Sigmoid colon (tissue), 3 donors: ENCODE data around the gene FOXO6.

Experiments used
- POLR2A ChIP-seq, 2 donors: fragments of 450-650 bp; IDR thresholded peaks; one replicate each; pipeline ENCODE4 v1.6.1; 2016; ENCODE audit warnings: antibody characterized with exemption in 2 of 2, mild to moderate bottlenecking in 2 of 2, moderate library complexity in 2 of 2
- TF ChIP-seq, protein P1 (sequence below), 4 experiments: fragments of 450-650 bp in 3 of 4; fragments of 200-600 bp in 1 of 4; IDR thresholded peaks; one replicate each; pipeline ENCODE4 v1.5.1; 2016 to 2019; ENCODE audit warnings: antibody characterized with exemption in 4 of 4, mild to moderate bottlenecking in 3 of 4, moderate library complexity in 2 of 4

DNA sequence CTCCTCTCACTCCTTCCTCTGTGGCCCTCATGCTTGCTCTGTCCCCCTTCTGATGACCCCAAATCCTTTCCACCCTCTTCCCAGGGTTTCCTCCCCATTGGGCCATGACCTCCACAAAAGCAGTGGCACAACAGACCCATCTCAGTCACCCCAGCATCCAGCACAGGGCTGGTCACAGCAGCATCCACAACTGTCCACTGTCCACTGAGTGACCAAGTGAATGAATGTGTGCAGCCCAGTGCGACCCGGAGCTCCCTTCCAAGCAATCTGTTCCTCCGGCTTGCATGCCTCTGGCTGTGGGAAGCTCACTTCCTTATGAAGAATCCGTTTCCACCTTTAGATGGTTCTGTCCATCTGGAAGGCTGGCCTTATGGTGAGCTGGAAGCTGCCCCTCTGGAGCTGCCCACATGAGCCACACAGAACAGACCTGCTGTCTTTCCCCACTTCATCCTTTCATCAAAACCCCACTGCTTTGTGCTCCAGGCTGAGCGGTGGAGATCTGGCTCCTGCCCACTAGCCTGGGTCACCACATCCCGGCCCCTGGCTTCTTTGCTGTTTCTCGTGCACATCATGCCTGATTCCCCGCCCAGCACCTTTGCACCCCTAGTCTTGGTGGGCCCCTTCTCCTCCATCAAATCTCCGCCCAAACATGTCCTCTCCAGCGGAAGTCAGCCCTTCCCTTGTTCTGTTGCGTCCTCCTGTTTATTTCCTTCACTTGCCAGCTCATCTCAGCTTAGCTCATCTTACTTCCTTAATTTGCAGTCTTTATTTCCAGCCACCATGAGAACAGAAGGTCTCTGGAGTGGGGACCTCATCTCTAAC lies 66.9 kb downstream of the FOXO6 start:
- TF ChIP-seq, protein P1, sequence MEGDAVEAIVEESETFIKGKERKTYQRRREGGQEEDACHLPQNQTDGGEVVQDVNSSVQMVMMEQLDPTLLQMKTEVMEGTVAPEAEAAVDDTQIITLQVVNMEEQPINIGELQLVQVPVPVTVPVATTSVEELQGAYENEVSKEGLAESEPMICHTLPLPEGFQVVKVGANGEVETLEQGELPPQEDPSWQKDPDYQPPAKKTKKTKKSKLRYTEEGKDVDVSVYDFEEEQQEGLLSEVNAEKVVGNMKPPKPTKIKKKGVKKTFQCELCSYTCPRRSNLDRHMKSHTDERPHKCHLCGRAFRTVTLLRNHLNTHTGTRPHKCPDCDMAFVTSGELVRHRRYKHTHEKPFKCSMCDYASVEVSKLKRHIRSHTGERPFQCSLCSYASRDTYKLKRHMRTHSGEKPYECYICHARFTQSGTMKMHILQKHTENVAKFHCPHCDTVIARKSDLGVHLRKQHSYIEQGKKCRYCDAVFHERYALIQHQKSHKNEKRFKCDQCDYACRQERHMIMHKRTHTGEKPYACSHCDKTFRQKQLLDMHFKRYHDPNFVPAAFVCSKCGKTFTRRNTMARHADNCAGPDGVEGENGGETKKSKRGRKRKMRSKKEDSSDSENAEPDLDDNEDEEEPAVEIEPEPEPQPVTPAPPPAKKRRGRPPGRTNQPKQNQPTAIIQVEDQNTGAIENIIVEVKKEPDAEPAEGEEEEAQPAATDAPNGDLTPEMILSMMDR (IDR thresholded peaks at IDR 0.05) = no peak
- no peak for TF ChIP-seq POLR2A (IDR thresholded peaks at IDR 0.05)
